MM.1S (cell line): Measurements from ENCODE around the gene TIMP2.

Experiments used
- EZH2 ChIP-seq: fragments of 300-600 bp; sonication (generic); optimal IDR thresholded peaks from 2 replicates; pipeline ENCODE3; 2017; ENCODE audit warnings: low read depth, mild to moderate bottlenecking, antibody characterized with exemption, low read length, mixed read lengths
- TF ChIP-seq, protein P1 (sequence below): fragments of 300-600 bp; sonication (generic); IDR thresholded peaks from 2 replicates; pipeline ENCODE4 v1.5.1; 2016; ENCODE audit warnings: antibody characterized with exemption, low read length, mixed read lengths

DNA sequence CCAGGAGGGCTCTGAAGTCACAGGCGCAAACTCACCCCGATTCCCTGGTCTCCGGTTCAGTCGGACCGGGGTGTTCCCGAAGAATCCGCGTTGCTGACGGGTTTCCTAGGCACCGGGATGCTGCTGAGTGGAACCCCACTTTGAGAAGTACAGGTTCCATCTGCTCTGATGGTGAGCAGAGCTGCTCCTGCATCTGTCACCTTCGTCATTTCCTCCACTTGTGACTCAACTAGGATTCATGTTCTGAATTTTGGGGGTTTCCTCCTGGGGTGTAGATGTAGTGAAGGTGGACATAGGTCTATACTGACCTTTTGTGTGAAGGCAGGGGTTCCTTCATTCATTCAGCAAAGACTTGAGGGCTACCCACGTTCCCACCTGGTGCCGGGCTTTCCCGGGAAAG lies 29.5 kb upstream of the TIMP2 start:
- TF ChIP-seq, protein P1, sequence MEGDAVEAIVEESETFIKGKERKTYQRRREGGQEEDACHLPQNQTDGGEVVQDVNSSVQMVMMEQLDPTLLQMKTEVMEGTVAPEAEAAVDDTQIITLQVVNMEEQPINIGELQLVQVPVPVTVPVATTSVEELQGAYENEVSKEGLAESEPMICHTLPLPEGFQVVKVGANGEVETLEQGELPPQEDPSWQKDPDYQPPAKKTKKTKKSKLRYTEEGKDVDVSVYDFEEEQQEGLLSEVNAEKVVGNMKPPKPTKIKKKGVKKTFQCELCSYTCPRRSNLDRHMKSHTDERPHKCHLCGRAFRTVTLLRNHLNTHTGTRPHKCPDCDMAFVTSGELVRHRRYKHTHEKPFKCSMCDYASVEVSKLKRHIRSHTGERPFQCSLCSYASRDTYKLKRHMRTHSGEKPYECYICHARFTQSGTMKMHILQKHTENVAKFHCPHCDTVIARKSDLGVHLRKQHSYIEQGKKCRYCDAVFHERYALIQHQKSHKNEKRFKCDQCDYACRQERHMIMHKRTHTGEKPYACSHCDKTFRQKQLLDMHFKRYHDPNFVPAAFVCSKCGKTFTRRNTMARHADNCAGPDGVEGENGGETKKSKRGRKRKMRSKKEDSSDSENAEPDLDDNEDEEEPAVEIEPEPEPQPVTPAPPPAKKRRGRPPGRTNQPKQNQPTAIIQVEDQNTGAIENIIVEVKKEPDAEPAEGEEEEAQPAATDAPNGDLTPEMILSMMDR = no peak
- TF ChIP-seq EZH2 = no peak
